ENCODE measurements around the gene FRG2.
"Not testable (repeated sequence)": the region's sequence is repeated elsewhere in the genome, so short reads cannot be mapped to it uniquely, and the experiment has no call there.

The FRG2 gene

GRCh38 chr4:190015538-190016368, 11.3 kb downstream of the FRG2 start:
- DNase-seq: no peak

- no peak for DNase-seq
Measured at GRCh38 chr4:190014771-190015537, 12.1 kb downstream of the FRG2 start.

- not testable (repeated sequence) for DNase-seq
Measured at GRCh38 chr4:189989941-189990340, 37.1 kb downstream of the FRG2 start.

GRCh38 chr4:189988877-189989431, 38.1 kb downstream of the FRG2 start:
- DNase-seq: no peak

- not testable (repeated sequence) for DNase-seq
Measured at GRCh38 chr4:189985651-189986243, 41.3 kb downstream of the FRG2 start.

GRCh38 chr4:189984661-189985060, 42.4 kb downstream of the FRG2 start:
- DNase-seq: not testable (repeated sequence)

- not testable (repeated sequence) for DNase-seq
Measured at GRCh38 chr4:189983916-189984526, 43.0 kb downstream of the FRG2 start.

- no peak for DNase-seq
Measured at GRCh38 chr4:189981970-189982369, 45.1 kb downstream of the FRG2 start.

- DNase-seq: not testable (repeated sequence)
Measured at GRCh38 chr4:189980292-189980691, 46.8 kb downstream of the FRG2 start.

- no peak for DNase-seq
Measured at GRCh38 chr4:189979196-189980047, 47.6 kb downstream of the FRG2 start.

Data from DMS79 (cell line).